Measurements from ENCODE around the gene TNRC18. TPM values are rescaled to one million over a fixed set of nuclear protein-coding genes. Genes with fewer than 3 reads are reported as not detected.

Gene TNRC18
- total and polyA plus RNA-seq, 9 of the 15 experiments (the other 6 are each of a cell fraction or from before 2014, with no cell fraction given): 0.03 to 43.2 (median 18.0) TPM

DNA sequence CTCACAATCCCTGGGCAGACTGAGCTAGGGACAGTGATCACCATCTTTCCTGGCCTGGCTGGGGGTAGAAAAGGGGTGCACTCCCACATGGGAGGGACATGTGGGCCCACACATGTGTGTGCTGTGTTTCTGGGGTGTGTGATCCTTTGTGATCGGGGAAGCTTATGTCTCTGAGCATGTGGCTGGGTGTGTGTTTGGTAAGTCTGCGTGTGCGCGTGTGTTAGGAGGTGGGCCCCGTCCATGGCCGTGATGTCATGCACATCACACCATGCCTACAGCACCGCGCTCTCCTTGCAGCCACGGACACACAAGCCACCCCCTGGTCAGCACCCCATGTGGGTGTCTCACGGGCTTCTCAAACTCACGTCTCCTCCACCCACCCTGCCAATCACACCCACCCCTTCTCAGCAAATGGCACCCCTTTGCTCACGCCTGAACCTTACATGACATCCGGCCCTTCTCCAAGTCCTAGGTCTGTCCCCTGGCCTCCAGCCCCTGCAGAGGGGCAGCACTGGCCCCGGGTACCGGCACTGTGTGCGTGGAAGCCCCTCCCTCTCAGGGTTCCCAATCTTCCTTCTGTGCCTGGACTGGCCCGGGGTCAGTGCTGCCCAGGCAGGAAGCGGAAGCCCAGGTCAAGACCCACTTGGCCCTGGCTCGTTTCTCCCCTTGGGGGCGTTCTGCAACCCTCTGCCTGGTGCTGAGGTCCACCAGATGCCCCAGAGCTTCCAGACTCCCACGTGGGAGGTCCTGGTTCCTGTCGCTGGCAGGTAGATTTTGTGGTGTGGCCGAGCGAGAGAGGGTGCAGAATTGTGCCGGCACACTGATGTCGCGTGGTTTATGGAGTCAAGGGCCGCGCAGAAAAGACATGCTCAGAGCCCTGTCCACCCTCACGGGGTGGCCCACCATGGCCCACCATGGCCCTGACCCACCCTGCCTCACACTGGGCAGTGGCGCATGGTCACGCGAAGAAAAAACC lies 128.3 kb downstream of the TNRC18 start:
- POLR2A ChIA-PET: interaction anchor here (0.6 kb wide), 1 partner anchor 29 kb away, joined by 3 read pairs; no protein-coding TSS in a partner anchor
- Histone ChIP-seq H3K27me3 (ENCODE audit: control insufficient read depth in 2 of 2, insufficient read depth in 2 of 2, low read length in 2 of 2) (peaks cover 0 to 25% of the 10 kb centered on the region in 2 experiments; a peak in 2 of 5 replicates), H3K9me3 (replicated peaks; ENCODE audit: control insufficient read depth, insufficient read depth, low read depth, low read length) (no peaks in the 10 kb centered on the region), H3K27ac (ENCODE audit: extremely low read depth, low read depth, low read length) (no peak overlapping the region), H2AFZ (ENCODE audit: low read depth, low read length) (no peak overlapping the region), H3K36me3 (ENCODE audit: control insufficient read depth, insufficient read depth, low read length) (no peaks in the 10 kb centered on the region), H3K4me1 (replicated peaks in 1 of 2; ENCODE audit: control insufficient read depth in 2 of 2, insufficient read depth in 2 of 2, low read length in 2 of 2) (peaks cover 4 to 49% of the 10 kb centered on the region in 2 experiments; a peak in 3 of 5 replicates), H3K4me2 (ENCODE audit: insufficient read depth, low read length) (no peak overlapping the region), H3K79me2 (ENCODE audit: control insufficient read depth, insufficient read depth, low read length) (no peaks in the 10 kb centered on the region), H3K4me3 (no peak overlapping the region), H3K9me1 (ENCODE audit: control insufficient read depth, insufficient read depth, low read length) (no peaks in the 10 kb centered on the region), H4K20me1 (replicated peaks; ENCODE audit: control insufficient read depth, insufficient read depth, low read length) (no peaks in the 10 kb centered on the region), H3K9ac (ENCODE audit: insufficient read depth in 1 of 2, low read depth in 2 of 2, low read length in 2 of 2) (no peak overlapping the region; a peak in 1 of 4 replicates)
- TF ChIP-seq ZNF316 (IDR thresholded peaks at IDR 0.05) (no peak), ZNF699 (CRISPR knock-in tag; IDR thresholded peaks at IDR 0.05; ENCODE audit: insufficient replicate concordance) (no peak)
- ATAC-seq (no peak), DNase-seq (ENCODE audit: extremely low read depth in 1 of 4, low spot score in 3 of 4) (no peak), FAIRE-seq (no peak)
- WGBS (ENCODE audit: insufficient coverage, low coverage, missing lambda C conversion rate): 80% methylated on average over 24 of the region's 33 CpGs
- in situ Hi-C loops (cut with MboI): no loop called here
- no TSS peak for BruUV-seq (replicated peaks)
- CTCF ChIA-PET (ENCODE audit: low intra/inter-chr PET ratio): no interaction called here
- intact Hi-C loops (cut with micrococcal nuclease): no loop called here
